SKM-1 treated with dmso at 0.1 percent for 144 hours (cell line): ENCODE results near the gene RNF157.

Experiments
- DNase-seq: peaks from one replicate; lab custom pipeline; 2025; ENCODE audit not compliant: unreplicated experiment; lab: John Stamatoyannopoulos, UW

Gene RNF157

GRCh38 chr17:76161619-76162266 lies 78.5 kb downstream of the RNF157 start:
- DNase-seq, result no peak

GRCh38 chr17:76160896-76161528 lies 79.3 kb downstream of the RNF157 start:
- no peak for DNase-seq

- no peak for DNase-seq
Measured at GRCh38 chr17:76159157-76159556, 81.1 kb downstream of the RNF157 start.

- DNase-seq, result no peak
Measured at GRCh38 chr17:76157759-76158158, 82.5 kb downstream of the RNF157 start.

GRCh38 chr17:76156662-76156991 lies 83.7 kb downstream of the RNF157 start:
- DNase-seq, result no peak

- no peak for DNase-seq
Measured at GRCh38 chr17:76155988-76156661, 84.2 kb downstream of the RNF157 start.

- no peak for DNase-seq
Measured at GRCh38 chr17:76154936-76155845, 85.1 kb downstream of the RNF157 start.

- DNase-seq, result no peak
Measured at GRCh38 chr17:76154292-76154691, 86.0 kb downstream of the RNF157 start.

GRCh38 chr17:76153640-76154039 lies 86.7 kb downstream of the RNF157 start:
- DNase-seq, result no peak

- no peak for DNase-seq
Measured at GRCh38 chr17:76153202-76153601, 87.1 kb downstream of the RNF157 start.

GRCh38 chr17:76152591-76152990 lies 87.7 kb downstream of the RNF157 start:
- DNase-seq, result no peak

GRCh38 chr17:76151896-76152454 lies 88.3 kb downstream of the RNF157 start:
- DNase-seq, result no peak

- DNase-seq, result no peak
Measured at GRCh38 chr17:76150712-76151622, 89.3 kb downstream of the RNF157 start.

- no peak for DNase-seq
Measured at GRCh38 chr17:76149214-76149613, 91.1 kb downstream of the RNF157 start.

- no peak for DNase-seq
Measured at GRCh38 chr17:76148015-76148326, 92.3 kb downstream of the RNF157 start.

GRCh38 chr17:76147211-76148014 lies 92.9 kb downstream of the RNF157 start:
- peak; percentile 7 for DNase-seq

- no peak for DNase-seq
Measured at GRCh38 chr17:76146053-76146851, 94.0 kb downstream of the RNF157 start.

GRCh38 chr17:76145231-76146052 lies 94.9 kb downstream of the RNF157 start:
- DNase-seq, result no peak
